ENCODE data around the gene IL1RAPL2. TPM values are rescaled to one million over a fixed set of nuclear protein-coding genes. Genes with fewer than 3 reads are reported as not detected.

The IL1RAPL2 gene
- total and polyA plus RNA-seq, 10 of the 15 experiments (the other 5 are each of a cell fraction or from before 2014, with no cell fraction given) = 0.19 TPM; not detected in 9

- H3K4me3 ChIP-seq = no peak overlapping the region
- in situ Hi-C loops (cut with MboI) = no loop called here
- H3K27me3 ChIP-seq (replicated peaks in 1 of 2; ENCODE audit: control insufficient read depth in 2 of 2, insufficient read depth in 2 of 2, low read length in 1 of 2) = no peaks in the 10 kb centered on the region
- 0% methylated on average over 1 of the region's 1 CpG for WGBS (ENCODE audit: insufficient coverage, insufficient replicate concordance, low lambda C conversion rate, missing lambda C conversion rate)
- no peak overlapping the region for H3K9ac ChIP-seq (ENCODE audit: control insufficient read depth, insufficient read depth, low read length)
- no peaks in the 10 kb centered on the region for H3K9me3 ChIP-seq (replicated peaks; ENCODE audit: control insufficient read depth, insufficient read depth, low read length)
- TF ChIP-seq ZNF24 (IDR thresholded peaks at IDR 0.05) (no peak), SMARCA5 (IDR thresholded peaks at IDR 0.05) (no peak), MAX (IDR thresholded peaks at IDR 0.05; ENCODE audit: low read depth, low read length) (no peak), EZH2 (IDR thresholded peaks at IDR 0.05; ENCODE audit: borderline replicate concordance, control insufficient read depth, low read depth, low read length) (no peak), EGR1 (IDR thresholded peaks at IDR 0.05; ENCODE audit: borderline replicate concordance in 1 of 2, low read depth in 2 of 2, low read length in 2 of 2) (no peak), CTCF (IDR thresholded peaks at IDR 0.05 in 2 of 3, conservative IDR thresholded peaks at IDR 0.05 in 1 of 3; ENCODE audit: control insufficient read depth in 2 of 3, extremely low read depth in 1 of 3, insufficient read depth in 1 of 3, low read depth in 3 of 3, low read length in 3 of 3) (no peak), RFX5 (IDR thresholded peaks at IDR 0.05; ENCODE audit: low read depth, low read length) (no peak), TCF12 (IDR thresholded peaks at IDR 0.05; ENCODE audit: low read depth, low read length) (no peak), ATF3 (IDR thresholded peaks at IDR 0.05; ENCODE audit: borderline replicate concordance, extremely low read depth, low read depth, low read length) (no peak), KAT2A (conservative IDR thresholded peaks at IDR 0.05; ENCODE audit: control insufficient read depth, low read depth, low read length) (no peak), TAF1 (IDR thresholded peaks at IDR 0.05; ENCODE audit: borderline replicate concordance, low read depth, low read length) (no peak), RUNX3 (IDR thresholded peaks at IDR 0.05; ENCODE audit: low read length) (no peak), E2F4 (IDR thresholded peaks at IDR 0.05; ENCODE audit: low read depth, low read length) (no peak), GATAD2B (conservative IDR thresholded peaks at IDR 0.05; ENCODE audit: low read depth) (no peak), SMAD1 (IDR thresholded peaks at IDR 0.05; ENCODE audit: low read depth, partially characterized antibody) (no peak), MYC (IDR thresholded peaks at IDR 0.05; ENCODE audit: insufficient read depth, insufficient read length, insufficient replicate concordance, low read length, severe bottlenecking) (no peak), ZNF207 (IDR thresholded peaks at IDR 0.05; ENCODE audit: borderline replicate concordance) (no peak)
- H4K20me1 ChIP-seq (ENCODE audit: control insufficient read depth, insufficient read depth) = no peaks in the 10 kb centered on the region
- no peak overlapping the region for H3K27ac ChIP-seq (ENCODE audit: control insufficient read depth, insufficient read depth)
- H3K4me1 ChIP-seq (ENCODE audit: control insufficient read depth, insufficient read depth, low read length) = no peaks in the 10 kb centered on the region
- ChIA-PET CTCF (no interaction called here), POLR2A (no interaction called here), RAD21 (ENCODE audit: unreplicated experiment) (no interaction called here), SMC1A (ENCODE audit: uncharacterized antibody, unreplicated experiment) (no interaction called here)
- no peaks in the 10 kb centered on the region for H3K36me3 ChIP-seq (ENCODE audit: control insufficient read depth in 2 of 2, insufficient read depth in 2 of 2, low read length in 1 of 2)
- DNase-seq (ENCODE audit: low read depth, low spot score) (no peak), FAIRE-seq (no peak), ATAC-seq (no peak)
- no TSS peak for BruUV-seq (replicated peaks)
- no peak overlapping the region for H3K4me2 ChIP-seq (ENCODE audit: control insufficient read depth, insufficient read depth)
- H3K79me2 ChIP-seq (ENCODE audit: control insufficient read depth, insufficient read depth, low read length) = no peaks in the 10 kb centered on the region
- intact Hi-C loops (cut with micrococcal nuclease; ENCODE audit: unreplicated experiment) = no loop called here
- H2AFZ ChIP-seq (ENCODE audit: control insufficient read depth, low read depth, low read length) = no peak overlapping the region
These were observed 99.7 kb downstream of the IL1RAPL2 start for GRCh38 chrX:104665691-104666090.
